DMS153 (cell line): Measurements from ENCODE around the gene SPATA31D1.
"Not testable (repeated sequence)": the region's sequence is repeated elsewhere in the genome, so short reads cannot be mapped to it uniquely, and the experiment has no call there.

ENCODE experiments used
- DNase-seq: peaks from one replicate; lab custom pipeline; 2025; lab: John Stamatoyannopoulos, UW

Gene SPATA31D1

DNA sequence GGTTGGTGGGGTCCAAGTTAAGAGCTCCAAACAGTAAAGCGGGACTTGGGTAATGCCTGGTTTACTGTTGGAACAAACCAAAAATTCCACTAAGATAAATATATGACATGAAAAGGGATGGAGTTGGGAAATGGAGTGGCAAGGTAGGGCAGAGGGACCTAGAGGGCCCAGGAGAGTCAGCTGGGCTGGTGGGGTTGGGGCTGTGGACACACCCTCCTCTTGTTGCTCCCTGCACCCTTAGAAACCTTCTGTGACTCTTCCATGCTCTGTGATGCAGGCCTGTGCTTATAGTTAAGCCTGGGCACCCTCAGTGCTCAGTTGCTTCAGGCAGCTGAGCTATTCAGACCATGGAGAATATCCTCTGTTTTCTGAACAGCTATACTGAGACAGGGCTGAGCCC lies at the start of gene SPATA31D1:
TSS of gene SPATA31D1 (plus strand) at position 301 of the 400 bp plus-strand sequence. CDS start at position 348, 47 bp downstream.
- DNase-seq, result not testable (repeated sequence)

- not testable (repeated sequence) for DNase-seq
Measured at GRCh38 chr9:81943393-81943792, 45.2 kb upstream of the SPATA31D1 start, which contains the start of gene SPATA31D3. SPATA31D3 (plus strand) TSS chr9:81943500; CDS start chr9:81943586, 86 bp downstream.

DNA sequence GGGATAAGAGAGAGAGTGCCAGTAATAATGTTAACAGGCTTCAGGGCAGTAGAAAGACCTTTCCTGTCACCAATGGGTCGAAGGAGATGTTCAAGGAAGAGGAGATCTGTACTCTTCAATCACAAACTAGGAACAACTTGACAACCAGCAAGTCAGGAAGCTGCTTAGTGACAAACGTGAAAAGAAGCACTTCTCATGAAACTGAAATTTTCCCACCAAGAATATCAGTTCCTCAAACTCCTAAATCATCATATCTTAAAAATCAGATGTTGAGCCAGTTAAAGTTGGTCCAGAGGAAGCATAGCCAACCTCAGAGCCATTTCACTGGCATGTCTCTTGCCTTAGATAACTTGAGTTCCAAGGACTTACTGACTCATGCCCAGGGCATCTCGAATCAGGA lies 39.9 kb upstream of the SPATA31D1 start:
- not testable (repeated sequence) for DNase-seq

- DNase-seq, result no peak
Measured at GRCh38 chr9:81953096-81953495, 35.5 kb upstream of the SPATA31D1 start.

DNA sequence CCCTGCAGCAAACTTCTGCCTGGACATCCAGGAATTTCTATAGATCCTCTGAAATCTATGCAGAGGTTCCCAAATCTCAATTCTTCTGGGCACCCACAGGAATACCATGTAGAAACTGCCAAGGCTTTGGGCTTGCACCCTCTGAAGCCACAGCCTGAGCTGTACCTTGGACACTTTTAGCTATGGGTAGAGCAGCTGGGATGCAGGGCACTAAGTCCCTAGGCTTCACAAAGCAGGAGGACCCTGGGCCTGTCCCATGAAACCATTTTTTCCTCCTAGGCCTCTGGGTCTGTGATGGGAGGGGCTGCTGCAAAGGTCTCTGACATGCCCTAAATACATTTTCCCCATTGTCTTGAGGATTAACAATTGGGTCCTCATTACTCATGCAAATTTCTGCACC lies 32.9 kb upstream of the SPATA31D1 start:
- DNase-seq, result no peak

GRCh38 chr9:81964218-81965171 lies 24.1 kb upstream of the SPATA31D1 start:
- DNase-seq, result no peak

GRCh38 chr9:81968026-81968425 lies 20.5 kb upstream of the SPATA31D1 start:
- no peak for DNase-seq

GRCh38 chr9:81969971-81970370 lies 18.6 kb upstream of the SPATA31D1 start:
- no peak for DNase-seq

DNA sequence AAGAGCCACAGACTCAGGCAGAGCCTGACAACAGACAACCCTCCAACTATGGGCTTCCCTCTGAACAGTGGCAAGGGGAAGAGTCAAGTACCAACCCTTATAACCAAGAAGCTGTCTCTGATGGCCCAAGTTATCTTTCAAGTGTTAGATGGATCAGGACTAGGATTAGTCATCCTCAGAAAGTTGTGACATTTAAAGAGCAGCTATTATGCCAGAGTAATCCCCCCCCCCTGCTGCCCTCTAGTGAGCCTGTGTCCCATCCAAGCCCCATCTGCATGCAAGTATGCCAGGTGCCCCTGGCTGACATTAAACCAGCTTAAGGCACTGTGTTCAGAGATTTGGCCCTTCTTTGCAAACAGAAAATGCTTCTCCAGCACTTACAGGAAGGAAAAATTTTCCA lies 16.8 kb upstream of the SPATA31D1 start:
- no peak for DNase-seq

GRCh38 chr9:81974764-81975163 lies 13.8 kb upstream of the SPATA31D1 start:
- no peak for DNase-seq

DNA sequence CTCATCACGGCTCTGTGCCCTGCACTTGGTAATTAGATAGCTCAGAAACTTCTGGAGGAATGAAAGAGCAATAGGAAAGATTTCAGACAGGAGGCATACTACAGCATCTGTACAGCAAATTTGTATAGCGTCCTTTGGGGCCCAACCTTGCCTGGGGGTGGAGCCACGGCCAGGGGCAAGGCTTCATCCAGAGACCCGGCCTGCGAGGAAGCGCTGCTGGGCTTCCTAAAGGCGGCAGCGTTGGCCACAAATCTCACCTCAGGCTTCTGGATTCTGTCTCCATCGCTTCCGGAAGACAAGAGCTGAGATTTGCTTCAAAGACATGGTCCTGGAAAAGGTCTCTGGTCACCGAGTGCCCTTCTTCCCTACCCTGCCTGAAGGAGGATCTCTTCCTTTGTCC lies 12.2 kb upstream of the SPATA31D1 start:
- DNase-seq, result no peak

- DNase-seq, result no peak
Measured at GRCh38 chr9:81979196-81979595, 9.4 kb upstream of the SPATA31D1 start.

GRCh38 chr9:81980568-81980967 lies 8.0 kb upstream of the SPATA31D1 start:
- no peak for DNase-seq

DNA sequence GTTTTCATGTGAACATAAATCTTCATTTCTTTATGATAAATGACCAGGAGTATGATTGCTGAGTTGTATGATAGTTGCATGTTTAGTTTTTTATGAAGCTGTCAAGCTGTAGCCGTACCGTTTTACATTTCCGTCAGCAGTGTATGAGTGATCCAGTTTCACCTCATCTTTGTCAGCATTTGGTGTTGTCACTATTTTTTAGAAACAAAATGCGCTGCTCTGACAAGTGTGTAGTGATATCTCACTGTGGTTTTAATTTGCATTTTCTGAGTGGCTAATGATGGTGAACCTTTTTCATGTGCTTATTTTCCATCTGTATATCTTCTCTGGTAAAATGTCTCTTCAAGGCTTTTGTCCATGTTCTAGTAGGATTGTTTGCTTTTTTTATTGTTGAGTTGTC lies 6.7 kb upstream of the SPATA31D1 start:
- DNase-seq, result no peak

DNA sequence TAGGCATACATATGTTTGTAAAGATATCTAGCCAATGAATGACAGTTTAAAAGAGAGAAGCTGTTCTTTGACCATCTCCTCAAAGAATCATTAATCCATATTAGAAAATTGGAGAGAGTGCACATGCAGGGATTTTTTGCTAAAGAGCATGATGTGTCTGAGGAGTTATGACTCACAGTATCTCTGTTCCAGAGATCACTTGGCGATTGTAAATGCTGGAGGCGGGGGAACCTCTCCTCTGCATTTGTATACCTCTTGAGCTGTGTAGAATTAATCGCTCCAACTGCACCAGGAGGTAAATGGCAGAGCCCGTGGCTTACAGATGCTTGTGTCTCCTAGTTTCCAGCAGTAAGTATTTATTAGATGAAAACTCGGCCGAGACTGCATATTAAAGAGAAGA lies 3.6 kb upstream of the SPATA31D1 start:
- DNase-seq, result no peak

- no peak for DNase-seq
Measured at GRCh38 chr9:81986051-81986450, 2.5 kb upstream of the SPATA31D1 start.

DNA sequence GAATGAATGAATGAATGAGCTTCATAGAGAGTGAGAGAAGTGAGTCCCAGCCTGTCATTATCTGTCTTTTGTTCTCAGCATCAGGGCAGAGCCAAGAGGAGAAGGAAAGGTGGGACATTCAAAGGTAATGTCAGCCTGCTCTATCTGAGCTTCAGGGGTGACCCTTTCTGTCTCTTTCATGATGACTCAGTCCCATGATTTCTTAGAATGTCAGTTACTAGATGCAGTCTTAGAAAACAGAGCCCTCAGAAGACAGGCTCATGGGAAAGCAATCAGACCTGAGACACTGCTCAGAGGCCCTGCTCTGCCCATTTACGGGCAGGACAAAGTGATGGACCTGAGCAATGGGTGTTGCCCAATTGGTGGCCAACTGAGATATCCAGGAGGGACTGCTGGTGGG lies 1.1 kb downstream of the SPATA31D1 start:
- no peak for DNase-seq

DNA sequence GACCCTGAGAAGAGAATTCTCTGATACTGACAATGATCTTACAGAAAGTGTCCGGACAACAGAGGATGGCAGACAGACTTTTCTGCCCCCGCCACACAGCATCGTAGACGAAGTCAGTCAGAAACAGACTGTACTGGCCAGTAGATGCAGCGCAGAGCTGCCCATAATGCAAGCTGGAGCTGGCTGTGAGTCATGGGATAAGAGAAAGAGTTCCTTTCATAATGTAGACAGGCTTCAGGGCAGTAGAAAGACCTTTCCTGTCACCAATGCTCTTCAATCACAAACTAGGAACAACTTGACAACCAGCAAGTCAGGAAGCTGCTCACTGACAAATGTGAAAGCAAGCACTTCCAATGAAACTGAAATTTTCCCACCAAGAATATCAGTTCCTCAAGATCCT lies 5.1 kb downstream of the SPATA31D1 start:
- no peak for DNase-seq

DNA sequence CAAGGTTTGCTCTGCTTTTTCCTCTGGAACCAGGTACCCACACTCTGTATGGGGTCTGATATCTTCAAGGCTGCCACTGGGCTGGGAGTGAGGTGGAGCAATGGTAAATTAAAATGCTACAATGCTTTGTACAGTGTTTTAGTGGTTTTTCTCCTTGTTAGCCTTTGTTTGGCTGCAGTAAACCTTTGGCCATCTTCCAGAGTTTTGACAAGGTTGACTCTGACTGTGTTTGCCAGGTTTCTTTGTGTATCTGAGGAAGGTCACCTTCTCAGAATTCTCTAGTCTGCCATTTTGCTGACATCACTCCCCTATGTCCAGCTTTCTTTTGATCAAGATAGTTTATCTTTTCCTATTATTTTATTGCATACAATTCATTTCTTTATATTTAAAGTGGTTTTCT lies 11.2 kb downstream of the SPATA31D1 start:
- DNase-seq, result peak; percentile 16

GRCh38 chr9:82010711-82011110 lies 22.1 kb downstream of the SPATA31D1 start:
- no peak for DNase-seq

DNA sequence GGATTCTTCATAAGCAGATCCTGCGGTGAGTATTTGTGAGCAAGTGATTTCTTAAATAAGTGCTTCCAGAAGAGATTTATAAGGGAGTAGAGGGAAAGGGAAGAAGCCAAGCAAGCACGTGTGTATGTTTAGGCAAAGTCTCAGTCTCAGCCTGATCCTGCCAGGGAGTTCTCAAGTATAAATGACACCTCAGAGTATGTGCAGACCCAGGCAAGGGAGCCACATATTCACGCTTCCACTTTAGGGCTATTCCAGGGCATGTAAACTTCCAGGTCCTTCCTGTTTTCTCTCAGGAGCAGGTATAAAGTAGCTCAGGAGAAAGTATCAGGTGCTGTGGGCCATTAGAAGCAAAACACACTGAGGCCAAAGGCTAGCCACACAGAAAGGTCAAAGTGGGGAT lies 22.6 kb downstream of the SPATA31D1 start:
- no peak for DNase-seq

- DNase-seq, result no peak
Measured at GRCh38 chr9:82012276-82012675, 23.7 kb downstream of the SPATA31D1 start.

- no peak for DNase-seq
Measured at GRCh38 chr9:82020331-82020730, 31.8 kb downstream of the SPATA31D1 start.

DNA sequence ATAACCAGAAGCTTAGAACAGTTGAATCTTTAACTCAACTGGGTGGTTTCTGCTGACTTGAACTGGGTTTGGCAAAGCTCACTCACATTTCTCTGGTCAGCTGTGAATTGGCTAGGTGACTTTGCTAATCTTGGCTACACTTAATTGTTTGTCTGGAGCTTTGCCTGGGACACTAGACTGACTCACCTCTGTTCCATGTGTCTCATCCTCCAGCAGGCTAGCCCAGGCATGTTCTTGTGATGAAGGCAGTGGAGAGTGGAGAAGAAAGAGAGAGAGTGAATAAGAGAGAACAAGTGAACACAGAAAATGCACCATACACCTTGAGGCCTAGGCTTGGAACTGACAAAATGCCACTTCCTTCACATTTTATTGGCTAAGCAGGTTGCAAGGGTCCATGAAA lies 32.6 kb downstream of the SPATA31D1 start:
- no peak for DNase-seq
